HL-60 (cell line): ENCODE results near the gene ATXN7L2.

Source experiments
- DNase-seq, 2 experiments: peaks; one replicate each; pipeline ENCODE4 v3.0.0-alpha.2; 2010 to 2020; ENCODE audit warnings: low read depth in 1 of 2, low spot score in 1 of 2
- H3K27ac ChIP-seq: fragments of 250-450 bp; sonication (Bioruptor Pico); replicated peaks from 2 replicates; pipeline ENCODE4 v1.5.1; 2020; ENCODE audit warnings: mild to moderate bottlenecking, moderate library complexity
- H3K27me3 ChIP-seq: fragments of 250-450 bp; sonication (Bioruptor Pico); 2 replicates; pipeline ENCODE4 v1.5.1; 2021; ENCODE audit warnings: mild to moderate bottlenecking, moderate library complexity; ENCODE audit not compliant: insufficient read depth, poor library complexity, severe bottlenecking
- H3K4me3 ChIP-seq: replicated peaks from 2 replicates; pipeline ENCODE4 v1.5.1; 2011; ENCODE audit warnings: mild to moderate bottlenecking, control low read depth, low read length; ENCODE audit not compliant: insufficient read depth
- GABPA ChIP-seq: IDR thresholded peaks from 2 replicates; pipeline ENCODE4 v1.6.1; 2012; ENCODE audit warnings: low read depth
- POLR2AphosphoS5 ChIP-seq: IDR thresholded peaks from 2 replicates; pipeline ENCODE4 v1.6.1; 2012; ENCODE audit warnings: low read depth
- SPI1 ChIP-seq: IDR thresholded peaks from 2 replicates; pipeline ENCODE4 v1.6.1; 2012; ENCODE audit warnings: low read depth, mild to moderate bottlenecking, borderline replicate concordance
- TF ChIP-seq, protein P1 (sequence below): IDR thresholded peaks from one replicate; pipeline ENCODE4 v1.5.1; 2011; ENCODE audit warnings: low read length, control low read depth, inconsistent platforms; ENCODE audit not compliant: insufficient read depth
- TF ChIP-seq, protein P2 (sequence below): IDR thresholded peaks from 2 replicates; pipeline ENCODE4 v1.6.1; 2012; ENCODE audit warnings: low read depth; ENCODE audit not compliant: insufficient replicate concordance

The ATXN7L2 gene

DNA sequence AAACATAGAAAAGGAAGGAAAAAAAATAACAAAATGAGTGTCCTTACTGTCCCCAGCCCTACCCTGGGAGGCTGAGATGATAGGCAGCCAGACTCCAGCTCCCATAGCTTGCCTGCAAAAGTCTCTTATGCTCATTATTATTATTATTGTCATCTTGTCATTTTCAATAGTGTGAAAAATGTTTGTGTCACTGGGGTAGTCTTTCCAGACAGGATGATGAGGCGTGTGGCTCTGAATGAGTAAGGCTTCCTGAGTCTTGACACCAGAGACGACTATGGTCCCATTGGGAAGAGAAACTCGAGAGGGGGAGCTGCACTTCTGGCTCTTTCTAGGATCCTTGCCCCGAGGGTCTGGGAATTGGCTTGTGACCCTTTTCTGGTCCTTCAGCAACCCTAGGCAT is 9.1 kb downstream of the ATXN7L2 start:
- no peak overlapping the region for H3K27ac ChIP-seq
- no peak for DNase-seq
- no peaks in the 10 kb centered on the region for H3K27me3 ChIP-seq
- no peak for TF ChIP-seq GABPA
- TF ChIP-seq, protein P1, sequence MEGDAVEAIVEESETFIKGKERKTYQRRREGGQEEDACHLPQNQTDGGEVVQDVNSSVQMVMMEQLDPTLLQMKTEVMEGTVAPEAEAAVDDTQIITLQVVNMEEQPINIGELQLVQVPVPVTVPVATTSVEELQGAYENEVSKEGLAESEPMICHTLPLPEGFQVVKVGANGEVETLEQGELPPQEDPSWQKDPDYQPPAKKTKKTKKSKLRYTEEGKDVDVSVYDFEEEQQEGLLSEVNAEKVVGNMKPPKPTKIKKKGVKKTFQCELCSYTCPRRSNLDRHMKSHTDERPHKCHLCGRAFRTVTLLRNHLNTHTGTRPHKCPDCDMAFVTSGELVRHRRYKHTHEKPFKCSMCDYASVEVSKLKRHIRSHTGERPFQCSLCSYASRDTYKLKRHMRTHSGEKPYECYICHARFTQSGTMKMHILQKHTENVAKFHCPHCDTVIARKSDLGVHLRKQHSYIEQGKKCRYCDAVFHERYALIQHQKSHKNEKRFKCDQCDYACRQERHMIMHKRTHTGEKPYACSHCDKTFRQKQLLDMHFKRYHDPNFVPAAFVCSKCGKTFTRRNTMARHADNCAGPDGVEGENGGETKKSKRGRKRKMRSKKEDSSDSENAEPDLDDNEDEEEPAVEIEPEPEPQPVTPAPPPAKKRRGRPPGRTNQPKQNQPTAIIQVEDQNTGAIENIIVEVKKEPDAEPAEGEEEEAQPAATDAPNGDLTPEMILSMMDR, result no peak
- TF ChIP-seq, protein P2, sequence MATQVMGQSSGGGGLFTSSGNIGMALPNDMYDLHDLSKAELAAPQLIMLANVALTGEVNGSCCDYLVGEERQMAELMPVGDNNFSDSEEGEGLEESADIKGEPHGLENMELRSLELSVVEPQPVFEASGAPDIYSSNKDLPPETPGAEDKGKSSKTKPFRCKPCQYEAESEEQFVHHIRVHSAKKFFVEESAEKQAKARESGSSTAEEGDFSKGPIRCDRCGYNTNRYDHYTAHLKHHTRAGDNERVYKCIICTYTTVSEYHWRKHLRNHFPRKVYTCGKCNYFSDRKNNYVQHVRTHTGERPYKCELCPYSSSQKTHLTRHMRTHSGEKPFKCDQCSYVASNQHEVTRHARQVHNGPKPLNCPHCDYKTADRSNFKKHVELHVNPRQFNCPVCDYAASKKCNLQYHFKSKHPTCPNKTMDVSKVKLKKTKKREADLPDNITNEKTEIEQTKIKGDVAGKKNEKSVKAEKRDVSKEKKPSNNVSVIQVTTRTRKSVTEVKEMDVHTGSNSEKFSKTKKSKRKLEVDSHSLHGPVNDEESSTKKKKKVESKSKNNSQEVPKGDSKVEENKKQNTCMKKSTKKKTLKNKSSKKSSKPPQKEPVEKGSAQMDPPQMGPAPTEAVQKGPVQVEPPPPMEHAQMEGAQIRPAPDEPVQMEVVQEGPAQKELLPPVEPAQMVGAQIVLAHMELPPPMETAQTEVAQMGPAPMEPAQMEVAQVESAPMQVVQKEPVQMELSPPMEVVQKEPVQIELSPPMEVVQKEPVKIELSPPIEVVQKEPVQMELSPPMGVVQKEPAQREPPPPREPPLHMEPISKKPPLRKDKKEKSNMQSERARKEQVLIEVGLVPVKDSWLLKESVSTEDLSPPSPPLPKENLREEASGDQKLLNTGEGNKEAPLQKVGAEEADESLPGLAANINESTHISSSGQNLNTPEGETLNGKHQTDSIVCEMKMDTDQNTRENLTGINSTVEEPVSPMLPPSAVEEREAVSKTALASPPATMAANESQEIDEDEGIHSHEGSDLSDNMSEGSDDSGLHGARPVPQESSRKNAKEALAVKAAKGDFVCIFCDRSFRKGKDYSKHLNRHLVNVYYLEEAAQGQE, result no peak
- no peak for TF ChIP-seq POLR2AphosphoS5
- no peak for TF ChIP-seq SPI1
- H3K4me3 ChIP-seq, result no peak overlapping the region

DNA sequence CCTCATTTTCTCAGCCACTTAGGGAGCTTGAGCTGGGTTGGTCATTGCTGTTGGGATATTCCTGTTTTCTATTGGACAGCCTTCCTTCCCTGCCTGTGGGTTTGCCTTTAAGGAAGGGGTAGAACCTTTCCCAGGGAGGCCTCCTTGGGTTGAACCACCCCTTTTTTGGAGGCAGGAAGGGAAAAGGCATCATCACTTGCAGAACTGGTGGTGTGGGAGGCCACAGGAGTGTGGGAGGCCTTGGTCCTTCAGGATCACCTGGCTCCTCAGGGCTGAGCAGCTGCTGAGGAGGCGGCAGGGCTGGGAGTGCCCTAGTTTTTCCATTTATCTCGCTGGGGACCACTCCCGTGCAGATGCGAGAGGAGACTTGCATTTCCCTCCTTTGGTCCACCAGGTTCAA is 9.5 kb downstream of the ATXN7L2 start:
- Histone ChIP-seq H3K27me3 (no peaks in the 10 kb centered on the region), H3K4me3 (no peak overlapping the region), H3K27ac (no peak overlapping the region)
- no peak for DNase-seq
- TF ChIP-seq GABPA (no peak), POLR2AphosphoS5 (no peak), SPI1 (no peak)
- TF ChIP-seq, protein P2, result no peak
- TF ChIP-seq, protein P1, result no peak

DNA sequence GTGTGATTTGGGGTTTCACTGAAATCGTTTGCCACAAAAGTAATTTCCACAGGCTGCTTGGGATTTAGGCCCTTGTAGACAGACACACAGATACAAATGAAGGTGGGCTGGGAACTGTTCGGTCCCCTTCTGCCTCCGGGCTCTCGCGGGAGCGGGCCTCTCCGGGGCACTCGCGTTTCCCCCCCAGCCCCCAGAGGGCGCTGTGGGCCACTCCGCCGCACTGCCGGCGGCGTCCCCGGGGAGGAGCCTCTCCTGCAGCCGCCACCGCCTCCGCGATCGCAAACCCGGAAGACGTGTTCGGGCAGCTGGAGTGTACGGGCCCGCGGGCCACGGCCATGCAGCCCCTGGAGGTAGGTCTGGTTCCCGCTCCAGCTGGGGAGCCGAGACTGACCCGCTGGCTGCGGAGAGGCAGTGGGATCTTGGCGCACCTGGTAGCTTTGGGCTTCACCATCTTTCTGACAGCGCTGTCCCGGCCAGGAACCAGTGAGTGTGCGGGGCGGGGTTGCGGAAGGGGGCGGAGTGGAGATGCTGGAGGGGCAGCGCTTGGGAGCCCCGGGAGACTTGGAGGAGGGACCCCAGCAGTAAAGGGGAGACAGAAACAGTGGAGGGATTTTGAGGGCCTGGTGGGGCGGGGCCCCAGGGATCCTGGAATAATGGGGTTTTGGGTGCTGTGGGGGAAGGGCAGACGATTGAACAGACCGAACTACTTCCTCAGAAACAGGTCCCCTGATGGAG is 10.3 kb downstream of the ATXN7L2 start, which contains the start of gene CYB561D1:
CYB561D1 (plus strand) TSS at position 290 of the 735 bp plus-strand sequence; CDS start at position 336, 46 bp downstream.
- Histone ChIP-seq H3K4me3 (peak within 1 kb of the TSS; percentile 96), H3K27me3 (no peaks in the 10 kb centered on the region), H3K27ac (peak within 1 kb of the TSS; percentile 56)
- DNase-seq, result peak; percentile 65 to 87
- TF ChIP-seq GABPA, result no peak
- TF ChIP-seq, protein P1, result peak; percentile 81
- TF ChIP-seq POLR2AphosphoS5, result peak; percentile 81; the same call in 1 of the 2 replicates

DNA sequence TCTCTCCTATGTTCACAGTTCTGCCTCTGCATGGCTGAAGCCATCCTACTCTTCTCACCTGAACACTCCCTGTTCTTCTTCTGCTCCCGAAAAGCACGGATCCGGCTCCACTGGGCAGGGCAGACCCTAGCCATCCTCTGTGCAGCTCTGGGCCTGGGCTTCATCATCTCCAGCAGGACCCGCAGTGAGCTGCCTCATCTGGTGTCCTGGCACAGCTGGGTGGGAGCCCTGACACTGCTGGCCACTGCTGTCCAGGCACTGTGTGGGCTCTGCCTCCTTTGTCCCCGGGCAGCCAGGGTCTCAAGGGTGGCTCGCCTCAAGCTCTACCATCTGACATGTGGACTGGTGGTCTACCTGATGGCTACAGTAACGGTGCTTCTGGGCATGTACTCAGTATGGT is 12.0 kb downstream of the ATXN7L2 start:
- Histone ChIP-seq H3K27ac (no peak overlapping the region), H3K27me3 (no peaks in the 10 kb centered on the region), H3K4me3 (no peak overlapping the region)
- DNase-seq, result no peak
- TF ChIP-seq, protein P1, result no peak
- TF ChIP-seq GABPA (no peak), POLR2AphosphoS5 (no peak), SPI1 (no peak)
- TF ChIP-seq, protein P2, result no peak
